A549 (cell line): Measurements from ENCODE around the gene SMURF1. TPM values are rescaled to one million over a fixed set of nuclear protein-coding genes. Genes with fewer than 3 reads are reported as not detected.

Source experiments
- ATAC-seq, 2 experiments: fragments of 200-7000 bp in 1 of 2; fragments of >200 bp in 1 of 2; cut with Nextera tagmentation in 1 of 2; cut with Tn5 transposase in 1 of 2; 3 replicates each; pipeline versions ENCODE4 v1.8.0 to v1.9.1; 2018 to 2020; ENCODE audit warnings: mild to moderate bottlenecking in 1 of 2, moderate library complexity in 1 of 2
- CTCF ChIA-PET: fragments of 300-600 bp; sonication (Branson Sonifier 250); formaldehyde crosslinking; extraction: SDS; loops from one replicate; lab custom pipeline; 2021; ENCODE audit warnings: antibody characterized with exemption, inconsistent platforms; lab: Yijun Ruan, JAX
- POLR2A ChIA-PET: fragments of 350-600 bp; formaldehyde crosslinking; extraction: SDS; loops from one replicate; lab custom pipeline; 2021; ENCODE audit warnings: antibody characterized with exemption, inconsistent platforms; lab: Yijun Ruan, JAX
- DNase-seq, 2 experiments: peaks; one replicate each; pipeline versions ENCODE4 v3.0.0 to v3.0.0-alpha.2; 2011 to 2016; ENCODE audit warnings: low read depth in 1 of 2, low spot score in 1 of 2
- FAIRE-seq: peaks from 2 replicates; lab custom pipeline; 2011; peaks lifted over from hg19 to GRCh38; lab: Jason Lieb, UNC
- H3K27ac ChIP-seq, 2 experiments: fragments of >200 bp; sonication (Bioruptor Twin); formaldehyde crosslinking; 3 replicates each; pipeline ENCODE4 v1.5.1; 2016 to 2017
- H3K4me1 ChIP-seq: fragments of >200 bp; sonication (Bioruptor Twin); formaldehyde crosslinking; 3 replicates; pipeline ENCODE4 v1.6.1; 2016
- H3K4me2 ChIP-seq: fragments of >200 bp; sonication (Bioruptor Twin); formaldehyde crosslinking; 3 replicates; pipeline ENCODE4 v1.6.1; 2016
- H3K4me3 ChIP-seq: fragments of >200 bp; sonication (Bioruptor Twin); formaldehyde crosslinking; 3 replicates; pipeline ENCODE4 v1.5.1; 2016
- H3K9me3 ChIP-seq: fragments of >200 bp; sonication (Bioruptor Twin); formaldehyde crosslinking; 3 replicates; pipeline ENCODE4 v1.6.1; 2016
- BCL3 ChIP-seq: fragments of >200 bp; sonication (Bioruptor Twin); formaldehyde crosslinking; IDR thresholded peaks from 3 replicates; pipeline ENCODE4 v1.6.1; 2016
- CBX2 ChIP-seq: fragments of 200-600 bp; sonication (generic); IDR thresholded peaks from 2 replicates; pipeline ENCODE4 v1.6.1; 2016; ENCODE audit warnings: low read depth, mild to moderate bottlenecking, borderline replicate concordance
- CHD2 ChIP-seq: fragments of 150-350 bp; IDR thresholded peaks from 2 replicates; pipeline ENCODE4 v1.6.1; 2014; ENCODE audit warnings: low read length; ENCODE audit not compliant: partially characterized antibody
- CTCF ChIP-seq: fragments of >200 bp; sonication (Bioruptor Twin); formaldehyde crosslinking; IDR thresholded peaks from 3 replicates; pipeline ENCODE4 v1.5.1; 2016
- E2F6 ChIP-seq: IDR thresholded peaks from 2 replicates; pipeline ENCODE4 v1.6.1; 2012; ENCODE audit warnings: low read depth, borderline replicate concordance
- HEYL ChIP-seq: fragments of 250-450 bp; sonication (Bioruptor Pico); IDR thresholded peaks from 2 replicates; pipeline ENCODE4 v1.8.0; 2021; ENCODE audit warnings: mild to moderate bottlenecking, moderate library complexity
- HOXA7 ChIP-seq: fragments of 250-450 bp; sonication (Bioruptor Pico); IDR thresholded peaks from 2 replicates; pipeline ENCODE4 v1.5.0; 2020; ENCODE audit warnings: mild to moderate bottlenecking, moderate library complexity
- HOXB13 ChIP-seq: fragments of 250-450 bp; sonication (Bioruptor Pico); IDR thresholded peaks from 2 replicates; pipeline ENCODE4 v1.5.0; 2020; ENCODE audit warnings: low read depth, mild to moderate bottlenecking, moderate library complexity
- MAX ChIP-seq: IDR thresholded peaks from 2 replicates; pipeline ENCODE4 v1.6.1; 2012
- MAZ ChIP-seq: fragments of 150-350 bp; IDR thresholded peaks from 2 replicates; pipeline ENCODE4 v1.6.1; 2014; ENCODE audit warnings: antibody characterized with exemption, low read depth, low read length, borderline replicate concordance
- MYC ChIP-seq: IDR thresholded peaks from 2 replicates; pipeline ENCODE4 v1.6.1; 2012; ENCODE audit warnings: mild to moderate bottlenecking, inconsistent platforms, low read length, improper control_type of control experiment, borderline replicate concordance
- NR3C1 ChIP-seq: fragments of >200 bp; sonication (Bioruptor Twin); formaldehyde crosslinking; IDR thresholded peaks from 3 replicates; pipeline ENCODE4 v1.6.1; 2017
- PHF8 ChIP-seq: fragments of 200-600 bp; sonication (generic); IDR thresholded peaks from 2 replicates; pipeline ENCODE4 v1.6.1; 2016; ENCODE audit warnings: low read depth, mild to moderate bottlenecking, antibody characterized with exemption, moderate library complexity, borderline replicate concordance
- POLR2A ChIP-seq: IDR thresholded peaks from 2 replicates; pipeline ENCODE4 v1.6.1; 2012; ENCODE audit warnings: mild to moderate bottlenecking, low read length
- RAD21 ChIP-seq, 2 experiments: fragments of >200 bp in 1 of 2; sonication (Bioruptor Twin) in 1 of 2; formaldehyde crosslinking in 1 of 2; IDR thresholded peaks in 1 of 2; conservative IDR thresholded peaks in 1 of 2; 2 replicates in 1 of 2; 3 replicates in 1 of 2; pipeline ENCODE4 v1.6.1; 2012 to 2018; ENCODE audit warnings: inconsistent platforms in 1 of 2
- RCOR1 ChIP-seq: fragments of 150-350 bp; IDR thresholded peaks from 2 replicates; pipeline ENCODE4 v1.6.1; 2014; ENCODE audit warnings: antibody characterized with exemption, low read length, low read depth
- RFX5 ChIP-seq: fragments of 450-650 bp; IDR thresholded peaks from 2 replicates; pipeline ENCODE4 v1.7.1; 2014; ENCODE audit warnings: antibody characterized with exemption, mild to moderate bottlenecking, moderate library complexity
- RNF2 ChIP-seq: fragments of 200-600 bp; sonication (generic); IDR thresholded peaks from 2 replicates; pipeline ENCODE4 v1.6.1; 2016; ENCODE audit warnings: low read depth, mild to moderate bottlenecking, antibody characterized with exemption, moderate library complexity, borderline replicate concordance
- TFCP2L1 ChIP-seq: fragments of 250-450 bp; sonication (Bioruptor Pico); IDR thresholded peaks from 2 replicates; pipeline ENCODE4 v1.5.0; 2021; ENCODE audit warnings: mild to moderate bottlenecking
- TP53 ChIP-seq: fragments of 250-450 bp; sonication (Bioruptor Pico); IDR thresholded peaks from 2 replicates; pipeline ENCODE4 v1.5.0; 2021; ENCODE audit warnings: mild to moderate bottlenecking, moderate library complexity
- ZSCAN20 ChIP-seq: fragments of 250-450 bp; sonication (Bioruptor Pico); IDR thresholded peaks from 2 replicates; pipeline ENCODE4 v1.8.0; 2022; ENCODE audit warnings: mild to moderate bottlenecking, moderate library complexity
- WGBS: methylation state at CpG from one replicate; pipeline ENCODE4 v1.1.6; 2017; ENCODE audit errors: missing lambda C conversion rate; 5-methylcytosine and 5-hydroxymethylcytosine counted together
- polyA plus RNA-seq, 4 experiments: library from polyadenylated mRNA; depleted of rRNA in 3 of 4; stranded (reverse); fragments of >200 nt; fragmentation: RNase III in 1 of 4; extraction: RNeasy Plus Mini Kit Qiagen cat#74134 plus additional on column Dnase treatment in 1 of 4; gene quantifications; 2 replicates in 3 of 4; 3 replicates in 1 of 4; pipeline ENCODE4 v1.2.3, GENCODE V29; 2011 to 2017
- TF ChIP-seq, protein P1 (sequence below): fragments of 450-650 bp; IDR thresholded peaks from 2 replicates; pipeline ENCODE4 v1.6.1; 2014; ENCODE audit warnings: antibody characterized with exemption

Gene SMURF1
- polyA plus RNA-seq, 2 of the 4 experiments (the other 2 are of a cell fraction), result 13.8 to 22.1 TPM

DNA sequence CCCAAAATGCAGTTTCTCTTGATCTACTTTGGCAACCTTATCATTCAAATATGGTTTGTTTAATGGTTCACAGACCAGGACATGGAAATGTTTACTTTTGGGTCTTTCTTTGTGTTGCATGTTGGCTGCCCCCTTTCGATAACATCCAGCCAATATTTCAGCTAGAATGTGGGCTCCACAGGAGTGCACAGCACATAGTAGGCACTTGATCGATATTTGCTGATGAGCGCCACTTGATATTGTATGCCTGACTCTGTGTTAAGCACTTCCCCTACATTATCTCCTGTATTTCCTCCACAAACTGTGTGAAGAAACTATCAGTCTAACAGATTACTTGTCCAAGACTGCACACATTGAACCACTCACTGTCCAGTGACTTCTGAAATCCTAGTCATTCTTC, 60.2 kb downstream of the SMURF1 start:
- TF ChIP-seq MYC, result no peak
- TF ChIP-seq E2F6, result no peak
- no peak for TF ChIP-seq MAZ
- no peak for TF ChIP-seq ZSCAN20 (CRISPR knock-in tag)
- no peak for TF ChIP-seq MAX
- TF ChIP-seq RFX5, result no peak
- TF ChIP-seq PHF8, result no peak
- no peak for TF ChIP-seq CTCF
- FAIRE-seq, result no peak
- Histone ChIP-seq H3K9me3 (no peaks in the 10 kb centered on the region), H3K4me1 (peaks cover 26% of the 10 kb centered on the region), H3K27ac (peak overlapping the region; percentile 4 to 21; a peak in 1 of 6 replicates), H3K4me3 (no peak overlapping the region), H3K4me2 (peak overlapping the region; percentile 54)
- 70% methylated on average over 3 of the region's 3 CpGs for WGBS
- ChIA-PET CTCF (no interaction called here), POLR2A (no interaction called here)
- ATAC-seq, result peak in 1 of 2 experiments; percentile 66; a peak in 3 of 6 replicates
- DNase-seq, result no peak

GRCh38 chr7:99083068-99083651, 60.7 kb downstream of the SMURF1 start:
- no peak for TF ChIP-seq NR3C1
- no peak for TF ChIP-seq CBX2
- TF ChIP-seq TP53, result no peak
- TF ChIP-seq RNF2, result no peak
- TF ChIP-seq RCOR1, result no peak
- TF ChIP-seq POLR2A, result no peak
- no peak for TF ChIP-seq TFCP2L1
- no peak for TF ChIP-seq HEYL (CRISPR knock-in tag)
- TF ChIP-seq CHD2, result no peak
- ATAC-seq, result no peak
- DNase-seq, result no peak

DNA sequence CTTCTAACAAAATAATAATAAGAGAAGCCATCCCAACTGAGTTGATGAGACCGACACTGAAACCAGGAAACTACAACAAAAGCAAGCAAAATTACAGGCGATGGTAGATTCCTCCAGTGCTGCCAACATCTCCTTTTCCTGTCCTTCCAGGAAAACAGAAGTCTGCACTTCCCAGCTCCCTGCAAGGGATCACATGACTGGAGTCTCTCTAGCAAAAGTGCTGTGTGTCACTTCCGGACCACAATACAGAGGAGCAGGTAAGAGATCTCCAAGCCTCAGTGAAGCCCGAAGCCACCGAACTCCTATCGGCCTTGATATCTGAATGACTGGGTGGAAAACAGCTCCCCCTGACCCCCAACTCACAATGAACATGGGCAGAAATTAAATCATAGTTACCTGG, 63.2 kb downstream of the SMURF1 start:
- no peak for TF ChIP-seq RAD21 (conservative IDR thresholded peaks at IDR 0.05 in 1 of 2, IDR thresholded peaks at IDR 0.05 in 1 of 2)
- no peak for TF ChIP-seq BCL3
- no peak for TF ChIP-seq NR3C1
- no peak for TF ChIP-seq HOXA7 (CRISPR knock-in tag)
- no peak for TF ChIP-seq RCOR1
- TF ChIP-seq HOXB13, result no peak
- no peak for TF ChIP-seq CTCF
- TF ChIP-seq, protein P1, sequence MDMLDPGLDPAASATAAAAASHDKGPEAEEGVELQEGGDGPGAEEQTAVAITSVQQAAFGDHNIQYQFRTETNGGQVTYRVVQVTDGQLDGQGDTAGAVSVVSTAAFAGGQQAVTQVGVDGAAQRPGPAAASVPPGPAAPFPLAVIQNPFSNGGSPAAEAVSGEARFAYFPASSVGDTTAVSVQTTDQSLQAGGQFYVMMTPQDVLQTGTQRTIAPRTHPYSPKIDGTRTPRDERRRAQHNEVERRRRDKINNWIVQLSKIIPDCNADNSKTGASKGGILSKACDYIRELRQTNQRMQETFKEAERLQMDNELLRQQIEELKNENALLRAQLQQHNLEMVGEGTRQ, result no peak
- no peak for TF ChIP-seq TP53
- Histone ChIP-seq H3K4me2 (no peak overlapping the region), H3K4me1 (peaks cover 26% of the 10 kb centered on the region), H3K27ac (no peak overlapping the region), H3K4me3 (no peak overlapping the region), H3K9me3 (no peaks in the 10 kb centered on the region)
- DNase-seq (no peak), ATAC-seq (no peak; a peak in 1 of 6 replicates), FAIRE-seq (no peak)
- POLR2A ChIA-PET, result no interaction called here
- CTCF ChIA-PET, result interaction anchor here (2.2 kb wide), 1 partner anchor 40 kb away, joined by 6 read pairs; no protein-coding TSS in a partner anchor
- WGBS, result 92% methylated on average over 6 of the region's 6 CpGs

More at GRCh38 chr7:99083068-99083651, 60.7 kb downstream of the SMURF1 start:
- Histone ChIP-seq H3K9me3 (no peaks in the 10 kb centered on the region), H3K4me1 (peaks cover 26% of the 10 kb centered on the region), H3K4me3 (no peak overlapping the region), H3K27ac (0 out of 6 replicates have a peak overlapping the region, but pooled peaks of 1 of the 2 experiments have one; percentile 4), H3K4me2 (peak overlapping the region; percentile 54)
- FAIRE-seq, result no peak
- ChIA-PET POLR2A (no interaction called here), CTCF (interaction anchor here (1.3 kb wide), 1 partner anchor 230 kb away, joined by 4 read pairs; no protein-coding TSS in a partner anchor)
- WGBS, result 66% methylated on average over 2 of the region's 2 CpGs
